HCT116 (cell line): ENCODE measurements around the gene CWH43. TPM values are rescaled to one million over a fixed set of nuclear protein-coding genes. Genes with fewer than 3 reads are reported as not detected.

Experiments used
- ATAC-seq: fragments of 200-7000 bp; cut with Tn5 transposase; 2 replicates; pipeline ENCODE4 v1.9.1; 2020; ENCODE audit warnings: mild to moderate bottlenecking, moderate library complexity
- BruUV-seq: library from RNA; stranded (reverse); fragments of 400-500 nt; replicated peaks from 2 replicates; lab custom pipeline; 2021; lab: Mats Ljungman, UMichigan
- CTCF ChIA-PET: fragments of 300-600 bp; sonication (Branson Sonifier 250); formaldehyde crosslinking; loops from one replicate; lab custom pipeline; 2021; ENCODE audit warnings: antibody characterized with exemption; lab: Charles Lee
- POLR2A ChIA-PET: fragments of 300-600, 350-600 bp; sonication (Branson Sonifier 250); formaldehyde crosslinking; loops from one replicate; lab custom pipeline; 2021; ENCODE audit warnings: antibody characterized with exemption; lab: Charles Lee
- RAD21 ChIA-PET, 2 experiments: fragments of 300-600 bp; sonication (Branson Sonifier 250); formaldehyde crosslinking; loops; one replicate each; lab custom pipeline; 2023; ENCODE audit warnings: low total read pairs in 2 of 2; ENCODE audit not compliant: uncharacterized antibody in 2 of 2, unreplicated experiment in 2 of 2, low non-redundant PET in 1 of 2; lab: Charles Lee
- DNase-seq: peaks from one replicate; pipeline ENCODE4 v3.0.0-alpha.2; 2010; ENCODE audit warnings: low read depth, low spot score
- H2AFZ ChIP-seq: fragments of 200-600 bp; shearing (Covaris generic), sonication (generic); 2 replicates; pipeline ENCODE4 v1.6.1; 2017; ENCODE audit warnings: low read depth, mixed run types, mixed read lengths, antibody characterized with exemption, low read length; ENCODE audit not compliant: poor library complexity, severe bottlenecking
- H3K27ac ChIP-seq: 2 replicates; pipeline ENCODE4 v1.5.1; 2012; ENCODE audit warnings: low read depth, low read length
- H3K27me3 ChIP-seq: fragments of 200-600 bp; sonication (generic); 2 replicates; pipeline ENCODE4 v1.6.1; 2016; ENCODE audit warnings: mixed run types, low read length, mixed read lengths; ENCODE audit not compliant: insufficient read depth
- H3K36me3 ChIP-seq, 2 experiments: fragments of 200-500 bp in 1 of 2; fragments of 200-600 bp in 1 of 2; sonication (Bioruptor generic) in 1 of 2; sonication (generic) in 1 of 2; 2 replicates each; pipeline versions ENCODE4 v1.5.1 to v1.6.1; 2014 to 2016; ENCODE audit warnings: low read length in 2 of 2, inconsistent platforms in 1 of 2, mixed read lengths in 1 of 2, mixed run types in 1 of 2; ENCODE audit not compliant: insufficient read depth in 2 of 2, control insufficient read depth in 1 of 2
- H3K4me1 ChIP-seq, 2 experiments: fragments of 200-600 bp in 1 of 2; sonication (generic) in 1 of 2; 2 replicates each; pipeline versions ENCODE4 v1.5.1 to v1.6.1; 2012 to 2017; ENCODE audit warnings: low read length in 2 of 2, inconsistent platforms in 1 of 2, mild to moderate bottlenecking in 1 of 2, mixed read lengths in 1 of 2, mixed run types in 1 of 2, moderate library complexity in 1 of 2; ENCODE audit not compliant: insufficient read depth in 2 of 2, control insufficient read depth in 1 of 2
- H3K4me2 ChIP-seq: fragments of 200-600 bp; sonication (generic); 2 replicates; pipeline ENCODE4 v1.6.1; 2017; ENCODE audit warnings: mixed run types, low read length, mixed read lengths
- H3K4me3 ChIP-seq, 2 experiments: fragments of 200-600 bp in 1 of 2; sonication (generic) in 1 of 2; replicated peaks in 1 of 2; 2 replicates each; pipeline ENCODE4 v1.5.1; 2011 to 2016; ENCODE audit warnings: low read length in 2 of 2, control low read depth in 1 of 2, low read depth in 1 of 2, mild to moderate bottlenecking in 1 of 2, mixed read lengths in 1 of 2, mixed run types in 1 of 2
- H3K79me2 ChIP-seq: fragments of 200-600 bp; sonication (generic); 2 replicates; pipeline ENCODE4 v1.6.1; 2017; ENCODE audit warnings: mild to moderate bottlenecking, mixed run types, low read length, moderate library complexity, mixed read lengths; ENCODE audit not compliant: insufficient read depth
- H3K9ac ChIP-seq: fragments of 200-600 bp; sonication (generic); 2 replicates; pipeline ENCODE4 v1.6.1; 2016; ENCODE audit warnings: low read length, mixed read lengths
- H3K9me2 ChIP-seq: fragments of 200-600 bp; sonication (generic), shearing (Covaris generic); 2 replicates; pipeline ENCODE4 v1.6.1; 2017; ENCODE audit warnings: mixed run types, mild to moderate bottlenecking, moderate library complexity; ENCODE audit not compliant: insufficient read depth
- H3K9me3 ChIP-seq, 2 experiments: fragments of 200-500 bp in 1 of 2; fragments of 200-600 bp in 1 of 2; sonication (Bioruptor generic) in 1 of 2; sonication (generic) in 1 of 2; 2 replicates each; pipeline ENCODE4 v1.6.1; 2014 to 2017; ENCODE audit warnings: low read length in 2 of 2, mixed read lengths in 2 of 2, inconsistent platforms in 1 of 2, low read depth in 1 of 2, mild to moderate bottlenecking in 1 of 2, mixed run types in 1 of 2, moderate library complexity in 1 of 2; ENCODE audit not compliant: control insufficient read depth in 1 of 2, insufficient read depth in 1 of 2
- H4K20me1 ChIP-seq: fragments of 200-600 bp; sonication (generic), shearing (Covaris generic); 2 replicates; pipeline ENCODE4 v1.6.1; 2017; ENCODE audit warnings: mixed run types, mild to moderate bottlenecking, moderate library complexity; ENCODE audit not compliant: insufficient read depth
- ELF1 ChIP-seq: IDR thresholded peaks from 2 replicates; pipeline ENCODE4 v1.6.1; 2012; ENCODE audit warnings: low read depth, borderline replicate concordance
- EZH2phosphoT487 ChIP-seq: fragments of 200-600 bp; IDR thresholded peaks from 2 replicates; pipeline ENCODE4 v1.6.1; 2018; ENCODE audit warnings: antibody characterized with exemption, borderline replicate concordance
- JUND ChIP-seq: IDR thresholded peaks from 2 replicates; pipeline ENCODE4 v1.6.1; 2012
- RAD21 ChIP-seq: IDR thresholded peaks from 2 replicates; pipeline ENCODE4 v1.6.1; 2012; ENCODE audit warnings: low read depth, mild to moderate bottlenecking
- ZFX ChIP-seq: fragments of 450-650 bp; IDR thresholded peaks from 2 replicates; pipeline ENCODE4 v1.6.1; 2017
- intact Hi-C: fragments of 100-400 bp; cut with micrococcal nuclease; formaldehyde crosslinking; loops from 2 replicates; pipeline ENCODE4 v1.10.0; 2022
- total RNA-seq: library from RNA; stranded (reverse); gene quantifications from one replicate; pipeline ENCODE4 v1.2.1, GENCODE V29; 2021; ENCODE audit not compliant: unreplicated experiment
- TF ChIP-seq, protein P1 (sequence below): IDR thresholded peaks from 2 replicates; pipeline ENCODE4 v1.6.1; 2011; ENCODE audit warnings: mild to moderate bottlenecking, low read length, moderate library complexity; ENCODE audit not compliant: insufficient replicate concordance; ENCODE audit errors: extremely low read depth
- TF ChIP-seq, protein P2 (sequence below), 3 experiments: fragments of 200-600 bp in 1 of 3; sonication (generic) in 1 of 3; IDR thresholded peaks in 2 of 3; conservative IDR thresholded peaks in 1 of 3; 2 replicates each; pipeline ENCODE4 v1.5.1; 2012 to 2017; ENCODE audit warnings: low read depth in 2 of 3, low read length in 2 of 3, antibody characterized with exemption in 1 of 3, borderline replicate concordance in 1 of 3, control low read depth in 1 of 3, mild to moderate bottlenecking in 1 of 3, mixed read lengths in 1 of 3, mixed run types in 1 of 3, moderate library complexity in 1 of 3; ENCODE audit not compliant: insufficient read depth in 1 of 3

CWH43 gene
- total RNA-seq, 1 experiment from 2014 or later, result not detected

DNA sequence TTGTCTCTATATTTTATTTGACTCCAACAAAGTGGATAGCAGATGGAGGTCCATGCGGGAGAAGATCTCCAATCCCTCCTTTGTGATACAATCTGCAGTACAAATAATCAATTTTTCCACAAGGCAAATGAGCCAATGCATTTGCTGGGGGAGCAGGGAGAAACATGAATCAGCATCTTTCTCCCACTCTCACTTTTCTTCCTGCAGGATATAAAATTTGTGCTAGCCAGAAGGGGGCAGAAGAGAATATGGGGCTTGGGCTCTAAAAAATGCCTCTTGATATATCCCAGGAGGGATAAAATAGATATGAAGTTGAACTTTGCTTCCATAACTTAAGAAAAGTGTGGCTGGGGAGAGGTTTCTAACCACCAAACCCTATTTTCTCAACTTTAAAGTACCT is 38.3 kb upstream of the CWH43 start:
- no peak for DNase-seq
- intact Hi-C loops, result no loop called here
- RAD21 ChIA-PET, result no interaction called here

More for the DNA sequence above, 38.3 kb upstream of the CWH43 start:
- Histone ChIP-seq H3K27ac (no peak overlapping the region), H3K9me3 (peaks cover 0 to 5% of the 10 kb centered on the region in 2 experiments; a peak in 1 of 4 replicates), H3K9ac (no peak overlapping the region), H3K4me2 (no peak overlapping the region), H3K4me3 (no peak overlapping the region), H3K36me3 (no peaks in the 10 kb centered on the region), H4K20me1 (no peaks in the 10 kb centered on the region), H2AFZ (peak overlapping the region; percentile 7), H3K4me1 (peaks cover 12 to 26% of the 10 kb centered on the region in 2 experiments), H3K9me2 (no peaks in the 10 kb centered on the region), H3K79me2 (no peaks in the 10 kb centered on the region), H3K27me3 (no peaks in the 10 kb centered on the region)
- ChIA-PET CTCF (no interaction called here), POLR2A (no interaction called here)
- no peak for TF ChIP-seq EZH2phosphoT487
- no peak for TF ChIP-seq ELF1
- TF ChIP-seq, protein P1, sequence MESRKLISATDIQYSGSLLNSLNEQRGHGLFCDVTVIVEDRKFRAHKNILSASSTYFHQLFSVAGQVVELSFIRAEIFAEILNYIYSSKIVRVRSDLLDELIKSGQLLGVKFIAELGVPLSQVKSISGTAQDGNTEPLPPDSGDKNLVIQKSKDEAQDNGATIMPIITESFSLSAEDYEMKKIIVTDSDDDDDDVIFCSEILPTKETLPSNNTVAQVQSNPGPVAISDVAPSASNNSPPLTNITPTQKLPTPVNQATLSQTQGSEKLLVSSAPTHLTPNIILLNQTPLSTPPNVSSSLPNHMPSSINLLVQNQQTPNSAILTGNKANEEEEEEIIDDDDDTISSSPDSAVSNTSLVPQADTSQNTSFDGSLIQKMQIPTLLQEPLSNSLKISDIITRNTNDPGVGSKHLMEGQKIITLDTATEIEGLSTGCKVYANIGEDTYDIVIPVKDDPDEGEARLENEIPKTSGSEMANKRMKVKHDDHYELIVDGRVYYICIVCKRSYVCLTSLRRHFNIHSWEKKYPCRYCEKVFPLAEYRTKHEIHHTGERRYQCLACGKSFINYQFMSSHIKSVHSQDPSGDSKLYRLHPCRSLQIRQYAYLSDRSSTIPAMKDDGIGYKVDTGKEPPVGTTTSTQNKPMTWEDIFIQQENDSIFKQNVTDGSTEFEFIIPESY, result no peak
- TF ChIP-seq, protein P2, sequence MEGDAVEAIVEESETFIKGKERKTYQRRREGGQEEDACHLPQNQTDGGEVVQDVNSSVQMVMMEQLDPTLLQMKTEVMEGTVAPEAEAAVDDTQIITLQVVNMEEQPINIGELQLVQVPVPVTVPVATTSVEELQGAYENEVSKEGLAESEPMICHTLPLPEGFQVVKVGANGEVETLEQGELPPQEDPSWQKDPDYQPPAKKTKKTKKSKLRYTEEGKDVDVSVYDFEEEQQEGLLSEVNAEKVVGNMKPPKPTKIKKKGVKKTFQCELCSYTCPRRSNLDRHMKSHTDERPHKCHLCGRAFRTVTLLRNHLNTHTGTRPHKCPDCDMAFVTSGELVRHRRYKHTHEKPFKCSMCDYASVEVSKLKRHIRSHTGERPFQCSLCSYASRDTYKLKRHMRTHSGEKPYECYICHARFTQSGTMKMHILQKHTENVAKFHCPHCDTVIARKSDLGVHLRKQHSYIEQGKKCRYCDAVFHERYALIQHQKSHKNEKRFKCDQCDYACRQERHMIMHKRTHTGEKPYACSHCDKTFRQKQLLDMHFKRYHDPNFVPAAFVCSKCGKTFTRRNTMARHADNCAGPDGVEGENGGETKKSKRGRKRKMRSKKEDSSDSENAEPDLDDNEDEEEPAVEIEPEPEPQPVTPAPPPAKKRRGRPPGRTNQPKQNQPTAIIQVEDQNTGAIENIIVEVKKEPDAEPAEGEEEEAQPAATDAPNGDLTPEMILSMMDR (IDR thresholded peaks at IDR 0.05 in 2 of 3, conservative IDR thresholded peaks at IDR 0.05 in 1 of 3; ENCODE audit: borderline replicate concordance in 1 of 3, insufficient read depth in 1 of 3, low read depth in 2 of 3, low read length in 2 of 3), result peak; percentile 23 to 35 (median 29); a peak in 3 of 6 replicates
- TF ChIP-seq JUND, result no peak
- TF ChIP-seq RAD21, result 0 out of 2 replicates have a peak, but pooled peaks have one; percentile 21
- TF ChIP-seq ZFX, result no peak
- no TSS peak for BruUV-seq
- no peak for ATAC-seq
